Body of pancreas (tissue), 4 donors: ENCODE data around the gene NPEPPS.
"Not testable (repeated sequence)": the region's sequence is repeated elsewhere in the genome, so short reads cannot be mapped to it uniquely, and the experiment has no call there.

Source experiments
- CTCF ChIP-seq, 7 experiments: fragments of 450-650 bp in 4 of 7; fragments of 200-600 bp in 3 of 7; sonication (generic) in 3 of 7; IDR thresholded peaks; one replicate each; pipeline ENCODE4 v1.5.1; 2016 to 2019; ENCODE audit warnings: antibody characterized with exemption in 7 of 7
- POLR2A ChIP-seq, 3 donors: fragments of 450-650 bp; IDR thresholded peaks; one replicate each; pipeline ENCODE4 v1.6.1; 2016; ENCODE audit warnings: antibody characterized with exemption in 3 of 3, mild to moderate bottlenecking in 2 of 3

GRCh38 chr17:47539085-47539484 is 8.2 kb downstream of the NPEPPS start:
- not testable (repeated sequence) for TF ChIP-seq CTCF, POLR2A (IDR thresholded peaks at IDR 0.05)
